HEK293 (cell line): ENCODE measurements around the gene TMEM205.

Source experiments
- CTCF ChIP-seq: fragments of 450-650 bp; formaldehyde crosslinking; IDR thresholded peaks from 2 replicates; pipeline ENCODE4 v1.5.1; 2016; ENCODE audit warnings: missing biosample characterization, missing genetic modification characterization
- REST ChIP-seq: fragments of 450-650 bp; formaldehyde crosslinking; IDR thresholded peaks from 2 replicates; pipeline ENCODE4 v1.5.1; 2016; ENCODE audit warnings: missing biosample characterization, missing genetic modification characterization
- YY1 ChIP-seq: fragments of 450-650 bp; formaldehyde crosslinking; IDR thresholded peaks from 2 replicates; pipeline ENCODE4 v1.5.1; 2018; ENCODE audit warnings: missing biosample characterization, missing genetic modification characterization
- ZBTB49 ChIP-seq: fragments of 450-650 bp; formaldehyde crosslinking; IDR thresholded peaks from 2 replicates; pipeline ENCODE4 v1.5.1; 2016; ENCODE audit warnings: missing biosample characterization, missing genetic modification characterization, low read depth
- ZNF24 ChIP-seq: fragments of 450-650 bp; formaldehyde crosslinking; IDR thresholded peaks from 2 replicates; pipeline ENCODE4 v1.5.1; 2016; ENCODE audit warnings: missing biosample characterization, missing genetic modification characterization
- ZNF449 ChIP-seq: fragments of 450-650 bp; formaldehyde crosslinking; IDR thresholded peaks from 2 replicates; pipeline ENCODE4 v1.5.1; 2017; ENCODE audit warnings: missing biosample characterization, mild to moderate bottlenecking, missing genetic modification characterization, moderate library complexity
- ZSCAN30 ChIP-seq: fragments of 450-650 bp; IDR thresholded peaks from 2 replicates; pipeline ENCODE4 v1.5.1; 2018; ENCODE audit warnings: missing biosample characterization, mild to moderate bottlenecking, missing genetic modification characterization, moderate library complexity

GRCh38 chr19:11321191-11322126, 24.6 kb downstream of the TMEM205 start:
- no peak for TF ChIP-seq CTCF
- no peak for TF ChIP-seq ZNF449
- no peak for TF ChIP-seq REST (tag by site-specific recombination)
- no peak for TF ChIP-seq ZBTB49 (tag by site-specific recombination)
- no peak for TF ChIP-seq YY1
- no peak for TF ChIP-seq ZSCAN30
- TF ChIP-seq ZNF24 (tag by site-specific recombination): no peak
